NOMO-1 treated with dmso at 0.1 percent for 144 hours (cell line): ENCODE results near the gene SPAG16.

Experiments
- DNase-seq: peaks from one replicate; lab custom pipeline; 2025; ENCODE audit not compliant: unreplicated experiment; lab: John Stamatoyannopoulos, UW

The SPAG16 gene

GRCh38 chr2:214226061-214226460 is 941.8 kb downstream of the SPAG16 start:
- DNase-seq, result no peak

- DNase-seq, result no peak
These were observed 948.0 kb downstream of the SPAG16 start for GRCh38 chr2:214232271-214232670.

GRCh38 chr2:214233164-214233563 is 948.9 kb downstream of the SPAG16 start:
- DNase-seq, result no peak

GRCh38 chr2:214242797-214243196 is 958.5 kb downstream of the SPAG16 start:
- no peak for DNase-seq

GRCh38 chr2:214244847-214245246 is 960.6 kb downstream of the SPAG16 start:
- DNase-seq, result no peak

- DNase-seq, result no peak
These were observed 962.2 kb downstream of the SPAG16 start for GRCh38 chr2:214246417-214246816.

- DNase-seq, result no peak
These were observed 963.3 kb downstream of the SPAG16 start for GRCh38 chr2:214247531-214247930.

GRCh38 chr2:214255046-214255445 is 970.8 kb downstream of the SPAG16 start:
- no peak for DNase-seq

GRCh38 chr2:214261683-214262082 is 977.4 kb downstream of the SPAG16 start:
- DNase-seq, result no peak

GRCh38 chr2:214264171-214264570 is 979.9 kb downstream of the SPAG16 start:
- no peak for DNase-seq

GRCh38 chr2:214265991-214266489 is 981.8 kb downstream of the SPAG16 start:
- DNase-seq, result no peak

- no peak for DNase-seq
These were observed 993.6 kb downstream of the SPAG16 start for GRCh38 chr2:214277880-214278279.

GRCh38 chr2:214286011-214286410 is 1001.7 kb downstream of the SPAG16 start:
- no peak for DNase-seq

- no peak for DNase-seq
These were observed 1009.3 kb downstream of the SPAG16 start for GRCh38 chr2:214293593-214293992.

GRCh38 chr2:214294426-214294825 is 1010.2 kb downstream of the SPAG16 start:
- DNase-seq, result no peak

GRCh38 chr2:214297423-214297822 is 1013.2 kb downstream of the SPAG16 start:
- DNase-seq, result no peak

GRCh38 chr2:214310319-214310718 is 1026.1 kb downstream of the SPAG16 start:
- no peak for DNase-seq

- DNase-seq, result no peak
These were observed 1026.8 kb downstream of the SPAG16 start for GRCh38 chr2:214311031-214311533.

- DNase-seq, result no peak
These were observed 1027.9 kb downstream of the SPAG16 start for GRCh38 chr2:214311931-214312749.

GRCh38 chr2:214315324-214315723 is 1031.1 kb downstream of the SPAG16 start:
- DNase-seq, result no peak

GRCh38 chr2:214320211-214320610 is 1035.9 kb downstream of the SPAG16 start:
- no peak for DNase-seq

- DNase-seq, result no peak
These were observed 1038.4 kb downstream of the SPAG16 start for GRCh38 chr2:214322662-214323061.

- DNase-seq, result no peak
These were observed 1041.1 kb downstream of the SPAG16 start for GRCh38 chr2:214325404-214325803.
